Cardiac fibroblast (primary cell): ENCODE results near the gene SULT4A1.

Experiments
- DNase-seq, 2 donors: peaks; one replicate each; pipeline versions ENCODE4 v3.0.0 to v3.0.0-alpha.2; 2010; ENCODE audit warnings: low read depth in 2 of 2
- H3K4me3 ChIP-seq, 2 donors: replicated peaks in 1 of 2; 1 replicate in 1 of 2; 2 replicates in 1 of 2; pipeline ENCODE4 v1.5.1; 2011; ENCODE audit warnings: low read depth in 2 of 2, low read length in 2 of 2, mild to moderate bottlenecking in 2 of 2, moderate library complexity in 1 of 2
- TF ChIP-seq, protein P1 (sequence below): IDR thresholded peaks from one replicate; pipeline ENCODE4 v1.5.1; 2011; ENCODE audit warnings: low read depth, mild to moderate bottlenecking, low read length, inconsistent platforms

Gene SULT4A1

DNA sequence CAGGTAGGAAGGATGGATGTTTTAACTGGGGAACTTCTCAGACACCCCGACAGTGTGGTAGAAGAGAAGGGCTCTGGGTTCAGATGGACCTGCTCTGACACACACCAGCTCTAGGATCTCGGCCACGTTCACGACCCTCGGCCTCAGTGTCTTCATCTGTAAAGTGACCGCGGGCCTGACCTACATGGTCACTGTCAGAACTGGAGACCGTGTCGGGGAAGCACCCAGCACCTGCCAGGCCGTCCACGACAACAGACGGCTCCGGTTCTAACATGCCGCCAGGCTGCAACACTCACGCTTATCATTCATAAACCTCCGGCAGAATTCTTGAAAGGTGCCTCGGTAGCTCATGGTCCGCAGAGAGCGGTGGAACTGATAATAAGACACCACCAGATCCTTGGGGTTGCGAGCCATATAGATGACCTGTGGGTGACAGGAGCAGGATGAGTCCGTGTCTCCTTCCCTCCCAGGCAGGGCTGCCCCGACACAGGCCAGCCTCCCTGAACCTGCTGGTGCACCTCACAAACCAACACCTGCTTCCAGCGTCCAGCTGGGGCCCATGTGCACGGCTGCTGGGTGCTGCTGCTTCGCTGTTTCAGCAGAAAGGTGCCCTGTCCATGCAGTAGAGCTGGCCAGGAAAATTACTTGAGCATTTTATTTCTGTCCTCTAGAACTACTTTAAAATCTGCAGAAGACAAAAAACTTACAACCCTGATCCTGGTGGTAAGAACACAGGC lies 23.6 kb downstream of the SULT4A1 start:
- H3K4me3 ChIP-seq, result no peak overlapping the region
- TF ChIP-seq, protein P1, sequence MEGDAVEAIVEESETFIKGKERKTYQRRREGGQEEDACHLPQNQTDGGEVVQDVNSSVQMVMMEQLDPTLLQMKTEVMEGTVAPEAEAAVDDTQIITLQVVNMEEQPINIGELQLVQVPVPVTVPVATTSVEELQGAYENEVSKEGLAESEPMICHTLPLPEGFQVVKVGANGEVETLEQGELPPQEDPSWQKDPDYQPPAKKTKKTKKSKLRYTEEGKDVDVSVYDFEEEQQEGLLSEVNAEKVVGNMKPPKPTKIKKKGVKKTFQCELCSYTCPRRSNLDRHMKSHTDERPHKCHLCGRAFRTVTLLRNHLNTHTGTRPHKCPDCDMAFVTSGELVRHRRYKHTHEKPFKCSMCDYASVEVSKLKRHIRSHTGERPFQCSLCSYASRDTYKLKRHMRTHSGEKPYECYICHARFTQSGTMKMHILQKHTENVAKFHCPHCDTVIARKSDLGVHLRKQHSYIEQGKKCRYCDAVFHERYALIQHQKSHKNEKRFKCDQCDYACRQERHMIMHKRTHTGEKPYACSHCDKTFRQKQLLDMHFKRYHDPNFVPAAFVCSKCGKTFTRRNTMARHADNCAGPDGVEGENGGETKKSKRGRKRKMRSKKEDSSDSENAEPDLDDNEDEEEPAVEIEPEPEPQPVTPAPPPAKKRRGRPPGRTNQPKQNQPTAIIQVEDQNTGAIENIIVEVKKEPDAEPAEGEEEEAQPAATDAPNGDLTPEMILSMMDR, result no peak
- DNase-seq, result no peak

DNA sequence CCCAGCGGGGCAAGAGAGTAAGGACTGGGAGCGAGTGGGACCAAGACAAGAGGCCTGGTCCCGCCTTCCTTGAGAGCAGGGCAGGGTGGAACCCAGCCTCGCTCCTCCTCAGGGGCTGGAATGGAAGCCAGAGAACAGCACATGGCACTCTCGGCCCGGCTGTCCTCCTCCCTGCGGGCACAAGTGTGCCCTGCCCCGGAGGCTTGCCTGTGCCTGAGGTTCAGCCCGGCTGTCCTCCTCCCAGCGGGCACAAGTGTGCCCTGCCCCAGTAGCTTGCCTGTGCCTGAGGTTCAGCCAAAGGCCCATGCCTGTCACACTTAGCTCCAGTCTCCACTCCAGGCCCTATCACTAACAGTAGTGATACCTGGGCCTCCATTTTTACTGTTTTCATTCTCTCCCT lies 24.2 kb downstream of the SULT4A1 start:
- H3K4me3 ChIP-seq, result no peak overlapping the region
- no peak for DNase-seq
- TF ChIP-seq, protein P1, result no peak

DNA sequence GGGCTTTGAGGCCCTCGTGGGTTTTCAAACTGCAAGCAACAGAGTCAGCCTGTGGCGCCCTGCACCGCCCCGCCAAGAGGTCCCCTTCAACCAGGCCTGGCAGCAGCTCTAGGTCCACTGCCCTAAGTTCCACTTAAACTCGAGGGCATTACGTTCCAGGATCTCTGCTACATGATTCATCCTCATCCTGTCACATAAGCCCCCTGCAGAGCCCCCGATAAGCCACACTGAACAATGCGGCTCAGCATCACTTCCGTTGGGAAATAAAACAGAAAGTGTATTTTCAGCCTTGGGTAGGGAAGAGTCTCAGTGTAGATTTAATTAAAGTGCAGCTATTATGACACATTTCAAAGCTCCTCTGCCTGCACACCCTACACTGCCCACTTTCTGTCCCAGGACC lies 24.6 kb downstream of the SULT4A1 start:
- no peak for DNase-seq
- no peak overlapping the region for H3K4me3 ChIP-seq
- TF ChIP-seq, protein P1, result no peak

DNA sequence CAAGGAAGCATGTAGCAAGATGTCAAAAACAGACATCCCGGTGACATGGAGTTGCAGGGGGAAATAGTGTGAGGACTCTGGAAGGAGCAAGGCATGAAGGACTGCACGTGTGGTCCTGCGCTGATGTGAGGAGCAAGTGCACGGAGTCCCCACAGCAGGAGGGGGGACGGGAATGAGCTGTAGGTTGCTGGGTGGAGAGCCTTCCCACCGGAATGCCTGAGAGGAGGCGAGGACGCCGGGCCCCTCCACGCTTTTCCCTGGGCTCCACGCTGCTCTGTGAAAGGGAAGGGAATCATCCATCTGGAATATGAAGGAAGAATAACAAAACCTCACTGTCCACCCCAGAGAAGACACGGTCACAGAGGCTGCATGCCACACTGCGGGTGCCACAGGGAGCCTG lies 26.6 kb downstream of the SULT4A1 start:
- DNase-seq, result no peak
- no peak overlapping the region for H3K4me3 ChIP-seq
- TF ChIP-seq, protein P1, result no peak

DNA sequence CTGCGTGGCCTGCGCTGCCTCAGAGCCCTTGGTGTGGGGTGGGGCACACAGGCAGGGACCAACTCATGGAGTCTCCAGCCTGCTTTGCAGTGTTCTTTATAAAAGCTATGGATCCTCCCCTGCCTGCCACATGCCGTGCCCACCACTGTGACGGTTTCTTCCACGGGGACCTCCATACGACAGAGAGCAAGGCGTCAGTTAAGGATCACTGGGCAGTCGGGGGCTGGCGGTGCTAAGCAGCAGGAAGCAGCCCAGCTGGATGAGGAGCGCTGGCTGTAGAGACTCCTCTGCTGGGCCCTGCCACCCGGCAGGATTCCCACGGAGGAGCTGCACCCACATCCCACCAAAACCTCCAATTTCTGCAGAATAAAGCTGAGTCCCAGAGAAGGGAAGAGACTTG lies 27.1 kb downstream of the SULT4A1 start:
- TF ChIP-seq, protein P1, result no peak
- DNase-seq, result no peak
- H3K4me3 ChIP-seq, result no peak overlapping the region

DNA sequence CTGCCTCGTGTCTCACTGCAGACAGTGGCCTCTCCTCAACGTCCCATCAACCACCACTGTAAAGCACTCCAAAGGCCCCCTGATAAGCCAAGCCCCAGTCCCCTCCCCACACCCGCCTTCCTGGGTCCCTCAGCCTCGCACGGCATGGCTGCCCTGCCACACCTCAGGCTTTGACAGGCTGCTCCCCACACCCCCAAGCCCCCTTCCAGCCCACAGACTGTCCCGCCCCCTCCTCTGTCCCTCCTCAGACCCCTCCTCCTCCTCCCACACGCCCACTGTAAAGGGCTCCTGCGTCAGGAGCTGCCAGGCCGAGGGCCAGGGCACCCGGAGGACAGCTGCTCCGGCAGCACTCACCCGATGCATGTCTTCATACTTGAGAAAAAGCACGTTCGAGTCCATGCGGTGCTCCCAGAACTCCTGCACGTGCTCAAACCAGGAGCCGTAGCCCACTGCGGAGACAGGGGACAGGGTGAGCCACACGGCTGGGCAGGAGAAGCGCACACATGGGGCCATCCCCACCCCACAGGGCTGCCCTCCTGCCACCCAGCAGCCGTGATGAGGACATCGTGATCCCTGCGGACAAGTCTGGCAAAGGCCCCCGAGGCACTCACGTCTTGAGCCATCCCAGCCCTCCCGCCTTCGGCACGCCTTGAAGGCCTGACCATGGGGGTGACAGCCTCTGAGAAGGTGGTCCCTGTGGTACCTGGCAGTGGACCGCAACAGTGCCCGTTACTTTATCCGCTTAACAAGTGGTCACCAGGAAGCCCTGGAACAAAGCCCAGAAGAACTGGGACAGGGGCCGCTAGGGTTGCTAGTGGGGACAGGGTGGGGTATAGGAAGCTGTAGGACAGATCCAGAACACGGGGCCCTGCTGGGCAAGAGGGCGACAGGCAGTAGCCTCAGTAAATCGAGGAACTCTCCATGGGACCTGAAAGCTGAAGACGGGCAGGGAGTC lies 28.8 kb downstream of the SULT4A1 start:
- no peak for DNase-seq
- TF ChIP-seq, protein P1, result no peak
- H3K4me3 ChIP-seq, result no peak overlapping the region
